ENCODE measurements around the gene LYAR. TPM values are rescaled to one million over a fixed set of nuclear protein-coding genes. Genes with fewer than 3 reads are reported as not detected.
A peak's percentile ranks its signal among the peaks of the same experiment; 100 is the strongest.
"Not testable (repeated sequence)": the region's sequence is repeated elsewhere in the genome, so short reads cannot be mapped to it uniquely, and the experiment has no call there.

LYAR gene
- total RNA-seq, 1 donor from 2014 or later, result 7.4 TPM

DNA sequence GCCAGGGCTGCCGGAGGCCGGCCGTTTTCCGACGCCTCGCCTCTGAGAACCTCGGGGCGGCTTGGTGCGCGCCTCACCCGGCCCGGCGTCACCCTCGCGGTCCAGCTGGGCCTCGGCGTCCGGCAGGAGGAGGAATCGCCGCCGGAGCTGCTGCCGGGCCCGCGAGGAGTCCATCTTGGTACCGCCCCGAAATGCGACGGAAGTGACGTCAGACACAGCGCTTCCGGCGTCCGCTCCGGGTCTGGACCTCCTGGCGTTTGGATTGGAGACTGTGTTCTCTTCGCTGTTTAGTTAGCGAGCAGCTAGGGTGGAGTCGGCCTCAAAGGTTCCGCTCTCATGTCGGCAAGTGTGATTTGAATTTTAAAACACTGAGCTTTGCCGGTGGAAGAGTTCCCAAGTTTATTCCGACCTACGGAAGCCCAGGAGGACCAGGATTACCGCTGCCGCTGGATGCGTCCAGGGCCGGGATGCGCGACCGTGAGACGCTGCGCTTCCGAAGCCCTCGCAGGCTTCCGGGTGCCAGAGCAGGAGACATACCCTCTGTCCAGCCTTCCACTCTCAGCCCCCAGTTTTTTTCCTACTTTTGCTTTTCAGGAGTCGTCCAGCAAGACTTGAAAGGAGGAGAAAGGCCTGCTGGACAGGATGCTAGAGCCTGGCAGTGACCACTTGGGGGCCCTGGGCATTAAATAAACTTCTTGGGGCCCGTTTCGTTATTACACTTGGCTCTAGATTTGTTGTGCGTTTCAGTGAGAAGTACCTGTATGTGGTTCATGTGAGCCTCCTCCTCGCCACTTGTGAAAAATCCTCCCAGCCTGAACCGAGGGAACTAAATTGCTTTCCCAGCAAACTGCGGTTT lies 41.7 kb downstream of the LYAR start, which contains the start of gene TMEM128:
TMEM128 (minus strand) TSS at position 195 of the 856 bp plus-strand sequence; CDS start at position 174, 21 bp downstream.
- peak; percentile 94 for DNase-seq
- peaks cover 6% of the 10 kb centered on the region for H3K36me3 Mint-ChIP-seq (ENCODE audit: unreplicated experiment)
- H3K27ac Mint-ChIP-seq (ENCODE audit: unreplicated experiment), result peak within 1 kb of the TSS; percentile 98
- peaks cover 5% of the 10 kb centered on the region for H3K9me3 Mint-ChIP-seq (ENCODE audit: unreplicated experiment)
- peak within 1 kb of the TSS; percentile 98 for H3K4me3 Mint-ChIP-seq (ENCODE audit: unreplicated experiment)
- TF ChIP-seq, protein P1, sequence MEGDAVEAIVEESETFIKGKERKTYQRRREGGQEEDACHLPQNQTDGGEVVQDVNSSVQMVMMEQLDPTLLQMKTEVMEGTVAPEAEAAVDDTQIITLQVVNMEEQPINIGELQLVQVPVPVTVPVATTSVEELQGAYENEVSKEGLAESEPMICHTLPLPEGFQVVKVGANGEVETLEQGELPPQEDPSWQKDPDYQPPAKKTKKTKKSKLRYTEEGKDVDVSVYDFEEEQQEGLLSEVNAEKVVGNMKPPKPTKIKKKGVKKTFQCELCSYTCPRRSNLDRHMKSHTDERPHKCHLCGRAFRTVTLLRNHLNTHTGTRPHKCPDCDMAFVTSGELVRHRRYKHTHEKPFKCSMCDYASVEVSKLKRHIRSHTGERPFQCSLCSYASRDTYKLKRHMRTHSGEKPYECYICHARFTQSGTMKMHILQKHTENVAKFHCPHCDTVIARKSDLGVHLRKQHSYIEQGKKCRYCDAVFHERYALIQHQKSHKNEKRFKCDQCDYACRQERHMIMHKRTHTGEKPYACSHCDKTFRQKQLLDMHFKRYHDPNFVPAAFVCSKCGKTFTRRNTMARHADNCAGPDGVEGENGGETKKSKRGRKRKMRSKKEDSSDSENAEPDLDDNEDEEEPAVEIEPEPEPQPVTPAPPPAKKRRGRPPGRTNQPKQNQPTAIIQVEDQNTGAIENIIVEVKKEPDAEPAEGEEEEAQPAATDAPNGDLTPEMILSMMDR (IDR thresholded peaks at IDR 0.05; ENCODE audit: partially characterized antibody, unreplicated experiment), result peak; percentile 31
- H3K27me3 Mint-ChIP-seq (ENCODE audit: unreplicated experiment), result peaks cover 4% of the 10 kb centered on the region
- peaks cover 13% of the 10 kb centered on the region for H3K4me1 Mint-ChIP-seq (ENCODE audit: low read depth, unreplicated experiment)

DNA sequence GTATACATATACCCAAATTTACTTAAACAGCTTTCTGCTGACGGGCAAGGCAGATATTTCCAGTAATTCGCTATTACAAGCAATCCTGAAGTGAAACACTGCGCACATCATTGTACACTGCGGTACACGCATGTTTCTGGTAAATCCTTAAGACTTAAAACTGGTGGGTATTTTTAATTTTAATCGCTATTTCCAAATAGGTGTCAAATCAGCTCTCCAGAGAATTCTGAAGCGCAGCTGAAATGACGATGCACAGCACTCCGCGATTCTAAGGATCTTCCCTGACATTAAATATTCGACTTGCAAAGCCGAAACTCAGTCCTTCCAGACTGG lies 42.3 kb downstream of the LYAR start:
- Mint-ChIP-seq H3K9me3 (ENCODE audit: unreplicated experiment) (peaks cover 5% of the 10 kb centered on the region), H3K4me3 (ENCODE audit: unreplicated experiment) (peak overlapping the region; percentile 98), H3K4me1 (ENCODE audit: low read depth, unreplicated experiment) (peaks cover 13% of the 10 kb centered on the region), H3K36me3 (ENCODE audit: unreplicated experiment) (peaks cover 6% of the 10 kb centered on the region), H3K27me3 (ENCODE audit: unreplicated experiment) (peaks cover 4% of the 10 kb centered on the region), H3K27ac (ENCODE audit: unreplicated experiment) (peak overlapping the region; percentile 76)
- TF ChIP-seq, protein P1 (IDR thresholded peaks at IDR 0.05; ENCODE audit: partially characterized antibody, unreplicated experiment), result no peak
- no peak for DNase-seq

DNA sequence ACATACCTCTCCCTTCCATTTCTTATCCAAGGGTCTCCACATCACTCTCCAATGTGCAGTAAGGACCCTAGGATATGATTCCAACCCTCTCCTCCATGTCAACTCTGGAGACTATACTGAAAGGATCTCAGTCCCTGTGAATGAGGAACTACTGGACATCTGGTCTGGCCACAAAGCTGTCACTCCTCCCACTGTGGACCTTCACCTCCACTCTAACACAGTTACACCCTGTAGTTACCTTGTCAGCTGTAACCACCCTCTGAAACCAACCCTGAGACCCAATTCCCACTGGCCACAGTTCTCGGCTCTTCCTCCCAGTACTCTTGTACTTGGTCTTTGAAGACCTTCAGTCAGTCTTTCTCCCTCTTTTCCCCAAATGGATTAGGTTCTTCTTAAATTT lies 44.8 kb downstream of the LYAR start:
- Mint-ChIP-seq H3K27ac (ENCODE audit: unreplicated experiment) (peak overlapping the region; percentile 13), H3K4me1 (ENCODE audit: low read depth, unreplicated experiment) (peaks cover 13% of the 10 kb centered on the region), H3K36me3 (ENCODE audit: unreplicated experiment) (peaks cover 6% of the 10 kb centered on the region), H3K27me3 (ENCODE audit: unreplicated experiment) (peaks cover 4% of the 10 kb centered on the region), H3K4me3 (ENCODE audit: unreplicated experiment) (no peak overlapping the region), H3K9me3 (ENCODE audit: unreplicated experiment) (peaks cover 5% of the 10 kb centered on the region)
- DNase-seq, result no peak
- TF ChIP-seq, protein P1 (IDR thresholded peaks at IDR 0.05; ENCODE audit: partially characterized antibody, unreplicated experiment), result no peak

DNA sequence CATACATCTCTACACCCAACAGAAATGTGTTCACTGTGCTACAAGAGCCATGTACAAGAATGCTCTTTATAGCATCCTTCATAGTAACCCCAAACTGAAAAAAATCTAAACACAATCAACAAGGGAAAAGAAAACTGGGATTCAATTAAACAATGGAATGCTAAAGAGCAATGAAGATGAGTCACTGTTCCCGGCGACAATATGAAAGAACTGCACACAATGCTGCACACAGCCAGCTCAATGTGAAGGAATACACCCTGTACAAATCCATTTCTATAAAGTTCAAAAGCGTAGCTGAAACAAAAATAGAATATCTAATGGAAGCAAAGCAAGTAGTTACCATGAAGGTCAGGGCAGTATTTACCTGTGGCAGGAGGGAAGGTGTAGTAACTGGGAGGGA lies 50.4 kb downstream of the LYAR start:
- H3K9me3 Mint-ChIP-seq (ENCODE audit: unreplicated experiment); H3K36me3 Mint-ChIP-seq (ENCODE audit: unreplicated experiment); H3K27ac Mint-ChIP-seq (ENCODE audit: unreplicated experiment); DNase-seq; H3K4me3 Mint-ChIP-seq (ENCODE audit: unreplicated experiment); H3K27me3 Mint-ChIP-seq (ENCODE audit: unreplicated experiment); H3K4me1 Mint-ChIP-seq (ENCODE audit: low read depth, unreplicated experiment): not testable (repeated sequence)

DNA sequence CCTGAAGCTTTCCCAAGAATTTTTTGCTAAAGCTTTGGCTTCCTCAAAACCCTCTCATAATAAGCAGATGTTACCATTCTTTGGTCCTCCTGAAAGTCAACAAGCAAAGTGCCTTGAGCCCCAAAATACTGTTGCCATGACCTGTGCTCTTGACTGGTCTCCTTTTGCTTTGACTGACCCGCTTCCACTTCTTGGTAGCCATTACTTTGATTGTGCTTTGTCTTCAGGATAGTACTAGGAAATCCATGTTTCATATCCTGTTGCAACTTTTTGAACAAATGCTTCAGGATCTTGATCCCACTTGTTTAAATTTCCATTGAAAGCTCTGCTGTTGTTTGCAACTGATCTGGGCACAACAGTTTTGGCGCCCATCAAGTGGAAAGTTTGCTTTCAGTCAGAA lies 56.3 kb downstream of the LYAR start:
- H3K27me3 Mint-ChIP-seq (ENCODE audit: unreplicated experiment), result peaks cover 7% of the 10 kb centered on the region
- TF ChIP-seq, protein P1 (IDR thresholded peaks at IDR 0.05; ENCODE audit: partially characterized antibody, unreplicated experiment), result no peak
- no peaks in the 10 kb centered on the region for H3K36me3 Mint-ChIP-seq (ENCODE audit: unreplicated experiment)
- DNase-seq, result no peak
- H3K27ac Mint-ChIP-seq (ENCODE audit: unreplicated experiment), result no peak overlapping the region
- H3K4me1 Mint-ChIP-seq (ENCODE audit: low read depth, unreplicated experiment), result no peaks in the 10 kb centered on the region
- no peak overlapping the region for H3K4me3 Mint-ChIP-seq (ENCODE audit: unreplicated experiment)
- no peaks in the 10 kb centered on the region for H3K9me3 Mint-ChIP-seq (ENCODE audit: unreplicated experiment)

All from glutamatergic neuron (in vitro differentiated cells).